ENCODE results near the gene RPS14. TPM values are rescaled to one million over a fixed set of nuclear protein-coding genes. Genes with fewer than 3 reads are reported as not detected.

The RPS14 gene
- total and polyA plus RNA-seq, 2 of the 4 experiments (the other 2 are of a cell fraction) = 6,296 to 7,310 TPM

GRCh38 chr5:150469718-150470469 lies 20.4 kb upstream of the RPS14 start:
- no CpG with 5 or more reads among the region's 6 CpGs for WGBS, 2 experiments (ENCODE audit: extremely low coverage in 2 of 2, insufficient read length in 1 of 2)
- CTCF ChIA-PET = no interaction called here
- Histone ChIP-seq H3K27me3 (ENCODE audit: control insufficient read depth, insufficient read depth, low read length) (no peaks in the 10 kb centered on the region), H3K4ac (ENCODE audit: low read depth, low read length) (peak overlapping the region; percentile 64), H3K36me3 (ENCODE audit: control insufficient read depth, insufficient read depth, low read length) (no peaks in the 10 kb centered on the region), H4K91ac (ENCODE audit: insufficient read depth, low read depth, low read length) (peak overlapping the region; percentile 56), H2BK15ac (ENCODE audit: low read depth, low read length) (0 out of 3 replicates have a peak overlapping the region, but pooled peaks have one; percentile 22), H2BK20ac (ENCODE audit: low read depth, low read length) (peak overlapping the region; percentile 60), H2AK9ac (replicated peaks; ENCODE audit: low read depth, low read length, poor library complexity) (no peak overlapping the region), H3K14ac (replicated peaks; ENCODE audit: low read depth, low read length) (0 out of 2 replicates have a peak overlapping the region, but pooled peaks have one; percentile 3), H2BK120ac (ENCODE audit: low read depth, low read length) (peak overlapping the region; percentile 72), H3K18ac (ENCODE audit: low read depth, low read length) (peak overlapping the region; percentile 31), H3K9ac (ENCODE audit: low read depth, low read length) (no peak overlapping the region), H3K23ac (ENCODE audit: low read depth, low read length) (0 out of 2 replicates have a peak overlapping the region, but pooled peaks have one; percentile 55), H2AK5ac (ENCODE audit: low read depth, low read length) (peak overlapping the region; percentile 45; the same call in 1 of the 2 replicates), H3K79me1 (ENCODE audit: low read depth in 1 of 2, low read length in 2 of 2) (peaks cover 4 to 26% of the 10 kb centered on the region in 2 experiments; a peak in 2 of 4 replicates), H3K27ac (ENCODE audit: insufficient read depth, low read length) (peak overlapping the region; percentile 81), H3K4me2 (ENCODE audit: low read depth, low read length) (no peak overlapping the region), H3K4me3 (ENCODE audit: insufficient read depth, low read depth, low read length) (no peak overlapping the region), H2BK5ac (ENCODE audit: low read depth, low read length, poor library complexity, severe bottlenecking) (peak overlapping the region; percentile 86), H3K56ac (ENCODE audit: extremely low read depth, insufficient read depth, low read length) (no peak overlapping the region), H3K4me1 (ENCODE audit: control insufficient read depth, insufficient read depth, low read length) (peaks cover 26% of the 10 kb centered on the region), H4K5ac (ENCODE audit: low read depth, low read length) (no peak overlapping the region), H2AFZ (replicated peaks; ENCODE audit: low read length, poor library complexity) (no peak overlapping the region), H3K9me3 (ENCODE audit: control insufficient read depth, insufficient read depth, low read length) (no peaks in the 10 kb centered on the region), H4K20me1 (ENCODE audit: insufficient read depth, low read length) (no peaks in the 10 kb centered on the region), H4K8ac (ENCODE audit: low read depth in 2 of 2, low read length in 2 of 2) (peak overlapping the region in 1 of 2 experiments; percentile 73; a peak in 2 of 4 replicates), H3K9me1 (ENCODE audit: insufficient read depth, low read length) (peaks cover 15% of the 10 kb centered on the region)
- POLR2A ChIA-PET (ENCODE audit: unreplicated experiment) = interaction anchor here (0.6 kb wide), 1 partner anchor 17 kb away, joined by 16 read pairs; no protein-coding TSS in a partner anchor
- ATAC-seq (ENCODE audit: low read depth) (peak; percentile 82), DNase-seq (peak; percentile 98)
- intact Hi-C loops (cut with micrococcal nuclease) (loop anchor here (1.0 to 5.0 kb wide), 3 partner anchors 47 to 308 kb away; partner anchors contain the start of genes SMIM3 and SYNPO), dilution Hi-C loops (cut with HindIII; ENCODE audit: low sequenced_read_pairs, unreplicated experiment) (no loop called here), in situ Hi-C loops (cut with MboI; ENCODE audit: low sequenced_read_pairs) (loop anchor here (10.0 kb wide), 1 partner anchor 375 kb away; the partner anchor contains the start of gene IRGM)
- BruUV-seq (replicated peaks) = no TSS peak
- peak; percentile 73 for TF ChIP-seq BHLHE40 (IDR thresholded peaks at IDR 0.05; ENCODE audit: low read depth, low read length)
- no peak for TF ChIP-seq POLR2A (IDR thresholded peaks at IDR 0.05; ENCODE audit: low read depth, low read length)
- 0 out of 2 replicates have a peak, but pooled peaks have one; percentile 22 for TF ChIP-seq CEBPB (IDR thresholded peaks at IDR 0.05; ENCODE audit: low read depth, low read length)
- peak; percentile 97 for TF ChIP-seq MXI1 (IDR thresholded peaks at IDR 0.05; ENCODE audit: borderline replicate concordance, low read depth, low read length)
- TF ChIP-seq FOS (IDR thresholded peaks at IDR 0.05; ENCODE audit: low read depth, low read length) = peak; percentile 90
- TF ChIP-seq, protein P1, sequence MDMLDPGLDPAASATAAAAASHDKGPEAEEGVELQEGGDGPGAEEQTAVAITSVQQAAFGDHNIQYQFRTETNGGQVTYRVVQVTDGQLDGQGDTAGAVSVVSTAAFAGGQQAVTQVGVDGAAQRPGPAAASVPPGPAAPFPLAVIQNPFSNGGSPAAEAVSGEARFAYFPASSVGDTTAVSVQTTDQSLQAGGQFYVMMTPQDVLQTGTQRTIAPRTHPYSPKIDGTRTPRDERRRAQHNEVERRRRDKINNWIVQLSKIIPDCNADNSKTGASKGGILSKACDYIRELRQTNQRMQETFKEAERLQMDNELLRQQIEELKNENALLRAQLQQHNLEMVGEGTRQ (IDR thresholded peaks at IDR 0.05; ENCODE audit: low read depth, low read length) = 0 out of 2 replicates have a peak, but pooled peaks have one; percentile 24
- no peak; the same call in 1 of the 2 replicates for TF ChIP-seq RAD21 (IDR thresholded peaks at IDR 0.05; ENCODE audit: low read length)
- peak; percentile 5; the same call in 1 of the 2 replicates for TF ChIP-seq NFE2L2 (IDR thresholded peaks at IDR 0.05; ENCODE audit: low read depth, low read length)
- TF ChIP-seq RFX5 (IDR thresholded peaks at IDR 0.05; ENCODE audit: low read depth, low read length) = no peak
- no peak for TF ChIP-seq CHD1 (IDR thresholded peaks at IDR 0.05; ENCODE audit: low read depth, low read length)
- TF ChIP-seq MAZ (IDR thresholded peaks at IDR 0.05; ENCODE audit: borderline replicate concordance, low read depth, low read length) = no peak
- TF ChIP-seq ELK1 (IDR thresholded peaks at IDR 0.05; ENCODE audit: borderline replicate concordance, low read depth, low read length) = no peak
- peak; percentile 72 for TF ChIP-seq RCOR1 (IDR thresholded peaks at IDR 0.05; ENCODE audit: insufficient replicate concordance, low read length)
- TF ChIP-seq SMC3 (IDR thresholded peaks at IDR 0.05; ENCODE audit: low read depth, low read length) = no peak
- TF ChIP-seq MAFK (IDR thresholded peaks at IDR 0.05; ENCODE audit: low read depth, low read length) = peak; percentile 89
